Heart left ventricle (tissue), 16 donors: ENCODE measurements around the gene ADCY4. TPM values are rescaled to one million over a fixed set of nuclear protein-coding genes. Genes with fewer than 3 reads are reported as not detected.
A peak's percentile ranks its signal among the peaks of the same experiment; 100 is the strongest.

Experiments used
- ATAC-seq, 4 donors: fragments of 200-7000 bp; cut with Tn5 transposase; one replicate each; pipeline ENCODE4 v1.9.1; 2020 to 2022; ENCODE audit warnings: moderate library complexity in 4 of 4, mild to moderate bottlenecking in 3 of 4, moderate number of reproducible peaks in 1 of 4
- DNase-seq, 5 donors: peaks; one replicate each; pipeline ENCODE4 v3.0.0-alpha.2; 2020
- H3K27ac ChIP-seq, 12 donors: fragments of 200-600 bp; sonication (generic) in 4 of 12; one replicate each; pipeline versions ENCODE4 v1.5.0 to v1.8.0; 2016 to 2022; ENCODE audit warnings: mild to moderate bottlenecking in 2 of 12
- H3K27me3 ChIP-seq, 9 donors: fragments of 200-600 bp; sonication (generic) in 2 of 9; one replicate each; pipeline versions ENCODE4 v1.5.1 to v1.8.0; 2016 to 2022; ENCODE audit warnings: mild to moderate bottlenecking in 3 of 9
- H3K36me3 ChIP-seq, 9 donors: fragments of 200-600 bp; sonication (generic) in 2 of 9; one replicate each; pipeline versions ENCODE4 v1.5.0 to v1.8.0; 2018 to 2022; ENCODE audit warnings: mild to moderate bottlenecking in 2 of 9
- H3K4me1 ChIP-seq, 12 donors: fragments of 200-600 bp; sonication (generic) in 4 of 12; one replicate each; pipeline versions ENCODE4 v1.5.0 to v1.8.0; 2016 to 2022; ENCODE audit warnings: mild to moderate bottlenecking in 3 of 12
- H3K4me3 ChIP-seq, 12 donors: fragments of 200-600 bp; sonication (generic) in 4 of 12; one replicate each; pipeline versions ENCODE4 v1.5.0 to v1.8.0; 2017 to 2022; ENCODE audit warnings: mild to moderate bottlenecking in 9 of 12, moderate library complexity in 4 of 12
- H3K9me3 ChIP-seq, 12 donors: fragments of 200-600 bp; sonication (generic) in 4 of 12; one replicate each; pipeline versions ENCODE4 v1.5.0 to v1.8.0; 2016 to 2022; ENCODE audit warnings: mild to moderate bottlenecking in 1 of 12
- POLR2A ChIP-seq, 2 donors: fragments of 450-650 bp; IDR thresholded peaks; one replicate each; pipeline ENCODE4 v1.6.1; 2017; ENCODE audit warnings: antibody characterized with exemption in 2 of 2, mild to moderate bottlenecking in 2 of 2, moderate library complexity in 2 of 2
- WGBS, 4 donors: extraction: QIAGEN DNeasy Blood & Tissue Kit in 2 of 4; methylation state at CpG; one replicate each; pipeline versions ENCODE4 v1.1.5 to v1.1.7; 2013 to 2018; 5-methylcytosine and 5-hydroxymethylcytosine counted together
- intact Hi-C, 10 donors: fragments of 100-400 bp; cut with DNase I; formaldehyde crosslinking; loops; one replicate each; pipeline versions ENCODE4 v1.11.1 to v1.14.2; 2022
- polyA plus RNA-seq, 2 donors: library from polyadenylated mRNA; stranded (reverse); fragments of 200-250 nt; gene quantifications; one replicate each; pipeline ENCODE4 v1.2.3, GENCODE V29; 2013
- total RNA-seq, 9 donors: library from RNA; depleted of rRNA in 2 of 9; stranded (reverse); fragments of >200 nt in 2 of 9; fragmentation: NEBNext Ultra II Directional in 3 of 9; extraction: Animal tissue kit (Norgen Biotek cat#: 25700) in 3 of 9; gene quantifications; one replicate each; pipeline versions ENCODE4 v1.1.0 to v1.2.4, GENCODE V29; 2016 to 2023
- TF ChIP-seq, protein P1 (sequence below), 12 donors: fragments of 200-600 bp; sonication (generic) in 4 of 12; IDR thresholded peaks; one replicate each; pipeline versions ENCODE4 v1.5.0 to v1.8.0; 2018 to 2022; ENCODE audit warnings: antibody characterized with exemption in 12 of 12, mild to moderate bottlenecking in 5 of 12
- donor health status: ischemic (EF 13 %, LVEDD 7.1; RV severe dilation, severe dysfunction).
- donor health status: healthy with polysubstance abuse.
- donor health status: DM: no; HTN: yes; CAD: no.
- donor health status: DM: no; HTN: no; CAD: no.
- donor health status: ischemic (EF 25% LVEDD 6.9; RV normal size, moderate dysfunction).
- donor health status: ischemic (EF 25% LVEDD 5.7; RV mildly dilated, moderate dysfunction).
- donor health status: healthy.
- donor health status: DM: yes; HTN: yes; CAD: no.
- donor health status: ischemic (EF 35%, LVEDD 5.7; RV mildly dilated, moderate dysfunction).
- donor health status: nonischemic (EF 11% LVEDD 7.7; RV severe dilation, severe dysfunction).
- donor health status: DM: yes; HTN: yes; CAD: no.
- donor health status: PGD.
- donor health status: ischemic (EF 29% LVEDD 5.4; RV normal size, mild dysfunction).
- donor health status: nonischemic (EF 23%, LVEDD 6.1; RV moderate dilation, normal function).

ADCY4 gene
- total and polyA plus RNA-seq, 11 donors = 20.7 to 47.5 (median 27.5) TPM

DNA sequence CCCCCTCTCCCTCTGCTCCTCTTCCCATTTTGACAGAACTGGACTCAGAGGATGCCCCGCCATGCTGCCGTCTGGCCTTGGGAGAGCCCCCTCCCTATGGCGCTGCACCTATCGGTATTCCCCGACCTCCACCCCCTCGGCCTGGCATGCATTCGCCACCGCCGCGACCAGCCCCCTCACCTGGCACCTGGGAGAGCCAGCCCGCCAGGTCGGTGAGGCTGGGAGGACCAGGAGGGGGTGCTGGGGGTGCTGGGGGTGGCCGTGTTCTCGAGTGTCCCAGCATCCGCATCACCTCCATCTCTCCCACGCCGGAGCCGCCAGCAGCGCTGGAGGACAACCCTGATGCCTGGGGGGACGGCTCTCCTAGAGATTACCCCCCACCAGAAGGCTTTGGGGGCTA is 34.6 kb upstream of the ADCY4 start:
- Histone ChIP-seq H3K36me3 (peaks cover 0 to 7% (median 0%) of the 10 kb centered on the region in 9 donors), H3K27ac (peak overlapping the region in 9 of 12 donors; percentile 76 to 99 (median 92)), H3K4me1 (peaks cover 0 to 48% (median 20%) of the 10 kb centered on the region in 12 donors), H3K9me3 (no peaks in the 10 kb centered on the region), H3K4me3 (peak overlapping the region in 8 of 12 donors; percentile 37 to 81 (median 60)), H3K27me3 (peaks cover 0 to 37% (median 6%) of the 10 kb centered on the region in 9 donors)
- intact Hi-C loops = loop anchor here in 4 of 10 donors (5.0 kb wide), 3 partner anchors 33 to 63 kb away; no protein-coding TSS in a partner anchor
- 84 to 89% (median 87%) methylated on average over 17 to 20 of the region's 20 CpGs for WGBS, 4 donors
- TF ChIP-seq, protein P1, sequence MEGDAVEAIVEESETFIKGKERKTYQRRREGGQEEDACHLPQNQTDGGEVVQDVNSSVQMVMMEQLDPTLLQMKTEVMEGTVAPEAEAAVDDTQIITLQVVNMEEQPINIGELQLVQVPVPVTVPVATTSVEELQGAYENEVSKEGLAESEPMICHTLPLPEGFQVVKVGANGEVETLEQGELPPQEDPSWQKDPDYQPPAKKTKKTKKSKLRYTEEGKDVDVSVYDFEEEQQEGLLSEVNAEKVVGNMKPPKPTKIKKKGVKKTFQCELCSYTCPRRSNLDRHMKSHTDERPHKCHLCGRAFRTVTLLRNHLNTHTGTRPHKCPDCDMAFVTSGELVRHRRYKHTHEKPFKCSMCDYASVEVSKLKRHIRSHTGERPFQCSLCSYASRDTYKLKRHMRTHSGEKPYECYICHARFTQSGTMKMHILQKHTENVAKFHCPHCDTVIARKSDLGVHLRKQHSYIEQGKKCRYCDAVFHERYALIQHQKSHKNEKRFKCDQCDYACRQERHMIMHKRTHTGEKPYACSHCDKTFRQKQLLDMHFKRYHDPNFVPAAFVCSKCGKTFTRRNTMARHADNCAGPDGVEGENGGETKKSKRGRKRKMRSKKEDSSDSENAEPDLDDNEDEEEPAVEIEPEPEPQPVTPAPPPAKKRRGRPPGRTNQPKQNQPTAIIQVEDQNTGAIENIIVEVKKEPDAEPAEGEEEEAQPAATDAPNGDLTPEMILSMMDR (IDR thresholded peaks at IDR 0.05) = no peak
- no peak for TF ChIP-seq POLR2A (IDR thresholded peaks at IDR 0.05)
- peak in 1 of 5 donors; percentile 52 for DNase-seq
- no peak for ATAC-seq

DNA sequence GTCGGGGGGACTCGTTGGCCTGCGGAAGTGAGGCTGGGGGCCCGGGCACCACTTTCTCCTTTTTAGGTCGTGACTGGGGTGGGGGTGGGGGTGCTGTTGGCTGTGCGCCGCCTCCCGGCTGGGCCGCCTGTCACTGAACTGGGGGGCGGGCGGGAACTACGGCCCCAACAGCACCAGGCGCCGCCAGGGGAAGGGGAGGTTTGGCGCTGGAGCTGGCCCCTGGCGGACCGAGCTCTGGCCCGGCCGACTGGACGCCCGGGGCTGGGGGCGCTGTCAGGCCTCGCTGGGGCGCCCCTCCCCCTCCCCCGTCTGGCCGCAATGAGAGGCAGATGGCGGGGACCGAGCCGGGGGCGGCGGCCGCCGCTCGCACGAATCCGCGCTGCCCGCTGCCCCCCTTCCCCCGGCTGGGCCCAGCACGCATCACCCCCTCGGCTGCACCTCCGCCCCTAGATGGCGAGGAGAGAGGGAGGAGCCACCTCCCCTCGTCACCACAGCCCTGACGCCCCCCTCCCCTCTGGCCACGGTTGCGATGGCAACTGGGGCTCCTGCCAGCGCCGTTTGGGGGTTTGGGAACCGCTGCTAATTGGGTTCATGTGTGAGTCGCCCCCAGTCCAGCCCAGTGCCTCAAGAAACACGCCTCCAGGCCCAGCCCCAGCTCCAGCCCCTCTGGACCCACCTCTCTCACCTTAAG is 33.8 kb upstream of the ADCY4 start:
- DNase-seq = peak; percentile 49 to 78 (median 67)
- Histone ChIP-seq H3K4me1 (peaks cover 0 to 48% (median 20%) of the 10 kb centered on the region in 12 donors), H3K9me3 (no peaks in the 10 kb centered on the region), H3K36me3 (peaks cover 0 to 3% (median 0%) of the 10 kb centered on the region in 9 donors), H3K27ac (peak overlapping the region; percentile 60 to 99 (median 89)), H3K27me3 (peaks cover 0 to 37% (median 6%) of the 10 kb centered on the region in 9 donors), H3K4me3 (peak overlapping the region; percentile 27 to 81 (median 57))
- peak in 1 of 4 donors; percentile 3 for ATAC-seq
- TF ChIP-seq, protein P1 (IDR thresholded peaks at IDR 0.05) = peak in 1 of 12 donors; percentile 6
- no peak for TF ChIP-seq POLR2A (IDR thresholded peaks at IDR 0.05)
- intact Hi-C loops = loop anchor here in 4 of 10 donors (5.0 kb wide), 3 partner anchors 34 to 64 kb away; no protein-coding TSS in a partner anchor
- 6 to 25% (median 18%) methylated on average over 20 to 52 of the region's 52 CpGs for WGBS, 4 donors

DNA sequence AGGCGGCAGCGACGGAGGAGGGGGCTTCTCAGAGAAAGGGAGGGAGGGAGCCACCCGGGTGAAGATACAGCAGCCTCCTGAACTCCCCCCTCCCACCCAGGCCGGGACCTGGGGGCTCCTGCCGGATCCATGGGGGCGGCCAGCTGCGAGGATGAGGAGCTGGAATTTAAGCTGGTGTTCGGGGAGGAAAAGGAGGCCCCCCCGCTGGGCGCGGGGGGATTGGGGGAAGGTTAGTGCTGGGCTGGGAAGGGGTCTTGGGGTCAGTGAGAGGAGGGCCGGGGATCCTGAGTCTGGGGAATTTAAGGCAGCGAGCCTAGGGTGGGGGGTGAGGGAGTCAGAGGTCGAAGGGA is 33.3 kb upstream of the ADCY4 start:
- H3K4me1 ChIP-seq = peaks cover 0 to 48% (median 20%) of the 10 kb centered on the region in 12 donors
- H3K27me3 ChIP-seq = peaks cover 0 to 37% (median 6%) of the 10 kb centered on the region in 9 donors
- WGBS, 4 donors = 2 to 13% (median 8%) methylated on average over 14 to 15 of the region's 15 CpGs
- H3K9me3 ChIP-seq = no peaks in the 10 kb centered on the region
- ATAC-seq (no peak), DNase-seq (peak in 1 of 5 donors; percentile 37)
- no peak for TF ChIP-seq POLR2A (IDR thresholded peaks at IDR 0.05)
- TF ChIP-seq, protein P1 (IDR thresholded peaks at IDR 0.05) = no peak
- H3K36me3 ChIP-seq = peaks cover 0 to 3% (median 0%) of the 10 kb centered on the region in 9 donors
- H3K27ac ChIP-seq = peak overlapping the region; percentile 60 to 99 (median 89)
- intact Hi-C loops = loop anchor here in 4 of 10 donors (5.0 kb wide), 3 partner anchors 34 to 64 kb away; no protein-coding TSS in a partner anchor
- peak overlapping the region; percentile 27 to 81 (median 57) for H3K4me3 ChIP-seq
